ENCODE data around the gene HOXB8. TPM values are rescaled to one million over a fixed set of nuclear protein-coding genes. Genes with fewer than 3 reads are reported as not detected.

Gene HOXB8
- total RNA-seq, 1 experiment from 2014 or later: 45.9 TPM

DNA sequence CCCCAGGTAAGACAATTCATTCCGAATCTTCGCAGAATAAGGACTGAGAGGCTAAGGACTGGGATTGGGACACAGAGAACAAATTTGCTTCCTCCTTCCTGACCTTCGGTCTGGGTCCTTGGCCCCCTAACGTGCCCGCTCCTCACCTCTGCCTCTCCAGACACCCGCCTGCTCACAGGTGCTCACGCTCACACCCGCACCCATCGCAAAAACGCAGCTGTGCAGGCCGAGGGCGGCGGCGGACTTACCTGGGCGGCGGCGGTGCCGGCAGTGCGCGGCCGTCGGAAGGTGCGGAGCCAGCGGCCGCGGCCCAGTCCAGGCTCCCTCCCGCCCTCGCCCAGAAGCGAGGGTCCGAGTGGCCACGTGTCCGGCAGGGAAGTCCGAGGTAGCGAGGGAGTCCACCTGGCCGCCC lies 18.2 kb upstream of the HOXB8 start:
- no TSS peak for BruUV-seq (replicated peaks)
- H3K36me3 ChIP-seq (ENCODE audit: control insufficient read depth, insufficient read depth, low read length): peaks cover 12% of the 10 kb centered on the region; the same call in 1 of the 2 replicates
- POLR2A ChIA-PET: no interaction called here
- CTCF ChIA-PET: no interaction called here
- ATAC-seq: no peak
- TF ChIP-seq, protein P1, sequence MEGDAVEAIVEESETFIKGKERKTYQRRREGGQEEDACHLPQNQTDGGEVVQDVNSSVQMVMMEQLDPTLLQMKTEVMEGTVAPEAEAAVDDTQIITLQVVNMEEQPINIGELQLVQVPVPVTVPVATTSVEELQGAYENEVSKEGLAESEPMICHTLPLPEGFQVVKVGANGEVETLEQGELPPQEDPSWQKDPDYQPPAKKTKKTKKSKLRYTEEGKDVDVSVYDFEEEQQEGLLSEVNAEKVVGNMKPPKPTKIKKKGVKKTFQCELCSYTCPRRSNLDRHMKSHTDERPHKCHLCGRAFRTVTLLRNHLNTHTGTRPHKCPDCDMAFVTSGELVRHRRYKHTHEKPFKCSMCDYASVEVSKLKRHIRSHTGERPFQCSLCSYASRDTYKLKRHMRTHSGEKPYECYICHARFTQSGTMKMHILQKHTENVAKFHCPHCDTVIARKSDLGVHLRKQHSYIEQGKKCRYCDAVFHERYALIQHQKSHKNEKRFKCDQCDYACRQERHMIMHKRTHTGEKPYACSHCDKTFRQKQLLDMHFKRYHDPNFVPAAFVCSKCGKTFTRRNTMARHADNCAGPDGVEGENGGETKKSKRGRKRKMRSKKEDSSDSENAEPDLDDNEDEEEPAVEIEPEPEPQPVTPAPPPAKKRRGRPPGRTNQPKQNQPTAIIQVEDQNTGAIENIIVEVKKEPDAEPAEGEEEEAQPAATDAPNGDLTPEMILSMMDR (IDR thresholded peaks at IDR 0.05): no peak
- TF ChIP-seq REST (IDR thresholded peaks at IDR 0.05; ENCODE audit: insufficient read depth in 1 of 2, low read depth in 2 of 2, low read length in 1 of 2) (no peak), TCF7L2 (IDR thresholded peaks at IDR 0.05; ENCODE audit: low read depth, low read length) (no peak), SIN3A (IDR thresholded peaks at IDR 0.05; ENCODE audit: borderline replicate concordance, insufficient read depth, low read depth, low read length) (no peak), POLR2AphosphoS5 (IDR thresholded peaks at IDR 0.05; ENCODE audit: low read depth, low read length) (no peak)
- H3K27me3 ChIP-seq (ENCODE audit: control insufficient read depth, insufficient read depth, low read length): no peaks in the 10 kb centered on the region
- intact Hi-C loops (cut with micrococcal nuclease; ENCODE audit: unreplicated experiment): no loop called here
- H3K27ac ChIP-seq (ENCODE audit: low read length): no peak overlapping the region
- in situ Hi-C loops (cut with HindIII; ENCODE audit: low pct_unique_long_range_greater_than_20kb, low sequenced_read_pairs): no loop called here
- no peak for DNase-seq (ENCODE audit: low read depth, low spot score)
- no peaks in the 10 kb centered on the region for H3K9me3 ChIP-seq (ENCODE audit: control insufficient read depth, insufficient read depth, low read depth, low read length)
- peaks cover 28% of the 10 kb centered on the region for H3K4me1 ChIP-seq (ENCODE audit: control insufficient read depth, insufficient read depth, low read length)
- no peak overlapping the region for H3K4me3 ChIP-seq (ENCODE audit: low read depth in 2 of 2, low read length in 2 of 2)

- ATAC-seq: no peak
- BruUV-seq (replicated peaks): no TSS peak
- Histone ChIP-seq H3K36me3 (ENCODE audit: control insufficient read depth, insufficient read depth, low read length) (peaks cover 12% of the 10 kb centered on the region; the same call in 1 of the 2 replicates), H3K4me1 (ENCODE audit: control insufficient read depth, insufficient read depth, low read length) (peaks cover 32% of the 10 kb centered on the region), H3K9me3 (ENCODE audit: control insufficient read depth, insufficient read depth, low read depth, low read length) (no peaks in the 10 kb centered on the region), H3K27ac (ENCODE audit: low read length) (no peak overlapping the region), H3K4me3 (ENCODE audit: low read depth in 2 of 2, low read length in 2 of 2) (no peak overlapping the region), H3K27me3 (ENCODE audit: control insufficient read depth, insufficient read depth, low read length) (no peaks in the 10 kb centered on the region)
- in situ Hi-C loops (cut with HindIII; ENCODE audit: low pct_unique_long_range_greater_than_20kb, low sequenced_read_pairs): no loop called here
- ChIA-PET POLR2A (no interaction called here), CTCF (interaction anchor here (0.6 kb wide), 1 partner anchor 31 kb away, joined by 4 read pairs; no protein-coding TSS in a partner anchor)
- no peak for TF ChIP-seq TCF7L2 (IDR thresholded peaks at IDR 0.05; ENCODE audit: low read depth, low read length)
- TF ChIP-seq, protein P1 (IDR thresholded peaks at IDR 0.05): no peak
- no peak for TF ChIP-seq SIN3A (IDR thresholded peaks at IDR 0.05; ENCODE audit: borderline replicate concordance, insufficient read depth, low read depth, low read length)
- no peak for DNase-seq (ENCODE audit: low read depth, low spot score)
- intact Hi-C loops (cut with micrococcal nuclease; ENCODE audit: unreplicated experiment): no loop called here
These were observed 17.6 kb upstream of the HOXB8 start for GRCh38 chr17:48632579-48633265.
